NT2/D1 (cell line): Measurements from ENCODE around the gene PIGX.
"Not testable (repeated sequence)": the region's sequence is repeated elsewhere in the genome, so short reads cannot be mapped to it uniquely, and the experiment has no call there.

Experiments
- DNase-seq: peaks from one replicate; pipeline ENCODE4 v3.0.0-alpha.2; 2011; ENCODE audit warnings: low read depth, low spot score
- H3K27me3 ChIP-seq: 2 replicates; pipeline ENCODE4 v1.6.0; 2011; ENCODE audit warnings: mild to moderate bottlenecking; ENCODE audit not compliant: insufficient read length, insufficient read depth
- H3K36me3 ChIP-seq: 2 replicates; pipeline ENCODE4 v1.6.1; 2011; ENCODE audit warnings: mild to moderate bottlenecking, low read length, mixed read lengths; ENCODE audit not compliant: insufficient read depth, insufficient read length
- H3K4me1 ChIP-seq: 2 replicates; pipeline ENCODE4 v1.5.1; 2011; ENCODE audit not compliant: insufficient read depth, insufficient read length
- H3K4me3 ChIP-seq: 2 replicates; pipeline ENCODE4 v1.5.1; 2011; ENCODE audit warnings: low read depth; ENCODE audit not compliant: insufficient read length
- H3K9ac ChIP-seq: 2 replicates; pipeline ENCODE4 v1.6.0; 2011; ENCODE audit warnings: low read depth; ENCODE audit not compliant: insufficient read length
- H3K9me3 ChIP-seq: 2 replicates; pipeline ENCODE4 v1.5.1; 2011; ENCODE audit warnings: mild to moderate bottlenecking, low read length; ENCODE audit not compliant: insufficient read depth
- SUZ12 ChIP-seq: IDR thresholded peaks from 2 replicates; pipeline ENCODE4 v1.6.1; 2011; ENCODE audit not compliant: insufficient read length, insufficient read depth; ENCODE audit errors: extremely low read depth
- YY1 ChIP-seq: IDR thresholded peaks from 2 replicates; pipeline ENCODE4 v1.6.1; 2011; ENCODE audit not compliant: insufficient read length, insufficient read depth
- ZNF274 ChIP-seq: IDR thresholded peaks from 2 replicates; pipeline ENCODE4 v1.6.1; 2011; ENCODE audit warnings: mild to moderate bottlenecking, low read depth, low read length

PIGX gene

DNA sequence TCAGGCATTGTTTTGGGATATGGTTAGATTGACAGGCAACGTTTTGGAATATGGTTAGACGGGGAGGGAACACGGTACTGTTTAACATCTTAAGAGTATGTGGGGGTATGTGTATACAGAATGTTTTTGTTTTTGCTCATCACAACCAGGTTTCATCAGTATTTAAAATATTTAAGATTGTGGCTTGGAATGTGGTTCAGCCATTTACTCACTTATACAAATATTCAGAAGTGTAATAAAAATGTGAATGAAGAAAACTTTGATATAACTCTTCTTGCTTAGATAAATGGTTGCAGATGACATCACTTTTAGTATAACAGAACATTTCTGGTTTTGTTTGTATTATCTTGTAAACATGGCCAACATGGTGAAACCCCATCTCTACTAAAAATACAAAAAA lies 23.6 kb downstream of the PIGX start:
- DNase-seq: no peak
- TF ChIP-seq SUZ12 (no peak), ZNF274 (no peak), YY1 (no peak)

DNA sequence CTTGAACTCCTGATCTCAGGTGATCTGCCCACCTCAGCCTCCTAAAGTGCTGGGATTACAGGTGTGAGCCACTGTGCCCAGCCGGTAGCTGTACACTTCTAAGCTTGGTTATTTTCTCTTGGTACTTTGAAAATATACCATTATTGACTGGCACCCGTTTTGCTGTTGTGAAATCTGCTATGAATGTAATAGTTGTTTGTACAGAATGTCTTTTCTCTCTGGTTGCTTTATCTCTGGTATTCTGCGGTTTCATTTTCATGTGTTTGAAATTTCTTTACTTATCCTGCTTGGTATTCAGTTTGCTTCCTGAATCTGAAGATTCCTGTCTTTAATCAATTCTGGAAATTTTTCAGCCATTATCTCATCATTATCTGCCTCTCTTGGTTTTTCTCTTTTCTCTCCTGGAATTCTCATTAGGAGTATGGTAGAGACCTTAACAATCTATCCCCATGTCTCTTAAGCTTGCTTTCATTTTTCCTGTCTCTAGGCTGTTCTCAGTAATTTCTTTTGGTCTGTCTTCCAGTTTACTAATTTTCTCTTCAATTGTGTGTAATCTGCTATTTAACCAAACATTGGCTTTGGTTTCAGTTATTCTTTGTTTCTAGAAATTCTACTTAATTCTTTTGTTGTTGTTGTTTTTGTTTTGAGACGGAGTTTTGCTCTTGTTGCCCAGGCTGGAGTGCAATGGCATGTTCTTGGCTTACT lies 24.6 kb downstream of the PIGX start:
- H3K36me3 ChIP-seq: peaks cover 8% of the 10 kb centered on the region
- H3K4me3 ChIP-seq: no peak overlapping the region
- H3K4me1 ChIP-seq: no peaks in the 10 kb centered on the region
- TF ChIP-seq ZNF274 (no peak), YY1 (no peak), SUZ12 (no peak)
- DNase-seq: no peak
- H3K9me3 ChIP-seq: no peaks in the 10 kb centered on the region
- no peaks in the 10 kb centered on the region for H3K27me3 ChIP-seq
- H3K9ac ChIP-seq: no peak overlapping the region

More for the DNA sequence above, 23.6 kb downstream of the PIGX start:
- no peaks in the 10 kb centered on the region for H3K27me3 ChIP-seq
- H3K9ac ChIP-seq: no peak overlapping the region
- H3K36me3 ChIP-seq: peaks cover 8% of the 10 kb centered on the region
- no peaks in the 10 kb centered on the region for H3K9me3 ChIP-seq
- no peak overlapping the region for H3K4me3 ChIP-seq
- H3K4me1 ChIP-seq: no peaks in the 10 kb centered on the region

DNA sequence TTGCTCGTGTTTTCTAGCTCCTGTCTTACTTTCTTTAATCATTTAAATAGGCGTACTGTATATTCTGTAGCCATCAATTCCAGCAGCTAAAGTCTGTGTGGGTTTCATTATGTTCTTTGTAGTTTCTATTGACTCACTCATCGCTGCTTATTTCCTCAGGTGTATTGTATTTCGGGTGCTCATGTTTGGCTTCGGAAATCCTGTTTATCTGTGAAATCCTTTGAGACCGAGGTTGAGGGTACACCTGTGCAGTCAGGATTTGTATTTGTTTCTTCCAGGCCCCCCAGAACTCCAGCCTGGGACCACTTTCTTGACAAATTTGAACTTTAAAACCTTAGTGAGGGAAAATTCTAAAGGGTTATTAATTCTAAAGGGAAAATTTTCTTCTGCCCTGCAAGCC lies 25.5 kb downstream of the PIGX start:
- DNase-seq: no peak
- H3K4me3 ChIP-seq: no peak overlapping the region
- H3K36me3 ChIP-seq: peaks cover 6% of the 10 kb centered on the region
- no peaks in the 10 kb centered on the region for H3K4me1 ChIP-seq
- TF ChIP-seq YY1: no peak
- TF ChIP-seq SUZ12: no peak
- no peak for TF ChIP-seq ZNF274
- no peaks in the 10 kb centered on the region for H3K27me3 ChIP-seq
- H3K9me3 ChIP-seq: no peaks in the 10 kb centered on the region
- H3K9ac ChIP-seq: no peak overlapping the region

GRCh38 chr3:196739671-196740480 lies 27.7 kb downstream of the PIGX start, which contains the start of gene PAK2:
TSS of gene PAK2 (plus strand) at chr3:196739857. CDS start at chr3:196782647, 42,790 bp downstream.
- TF ChIP-seq ZNF274: no peak
- no peak for TF ChIP-seq SUZ12
- TF ChIP-seq YY1: peak; percentile 47
- Histone ChIP-seq H3K4me1 (no peaks in the 10 kb centered on the region), H3K4me3 (peak within 1 kb of the TSS; percentile 95), H3K36me3 (no peaks in the 10 kb centered on the region), H3K9ac (peak within 1 kb of the TSS; percentile 98), H3K9me3 (no peaks in the 10 kb centered on the region), H3K27me3 (no peaks in the 10 kb centered on the region)
- peak; percentile 78 for DNase-seq

- peaks cover 3% of the 10 kb centered on the region for H3K36me3 ChIP-seq
- no peaks in the 10 kb centered on the region for H3K9me3 ChIP-seq
- no peaks in the 10 kb centered on the region for H3K4me1 ChIP-seq
- H3K27me3 ChIP-seq: no peaks in the 10 kb centered on the region
- TF ChIP-seq SUZ12 (no peak), ZNF274 (no peak), YY1 (no peak)
- DNase-seq: peak; percentile 27
- H3K4me3 ChIP-seq: peak overlapping the region; percentile 95
- H3K9ac ChIP-seq: peak overlapping the region; percentile 98
Observed at GRCh38 chr3:196740481-196741248, 28.5 kb downstream of the PIGX start.

DNA sequence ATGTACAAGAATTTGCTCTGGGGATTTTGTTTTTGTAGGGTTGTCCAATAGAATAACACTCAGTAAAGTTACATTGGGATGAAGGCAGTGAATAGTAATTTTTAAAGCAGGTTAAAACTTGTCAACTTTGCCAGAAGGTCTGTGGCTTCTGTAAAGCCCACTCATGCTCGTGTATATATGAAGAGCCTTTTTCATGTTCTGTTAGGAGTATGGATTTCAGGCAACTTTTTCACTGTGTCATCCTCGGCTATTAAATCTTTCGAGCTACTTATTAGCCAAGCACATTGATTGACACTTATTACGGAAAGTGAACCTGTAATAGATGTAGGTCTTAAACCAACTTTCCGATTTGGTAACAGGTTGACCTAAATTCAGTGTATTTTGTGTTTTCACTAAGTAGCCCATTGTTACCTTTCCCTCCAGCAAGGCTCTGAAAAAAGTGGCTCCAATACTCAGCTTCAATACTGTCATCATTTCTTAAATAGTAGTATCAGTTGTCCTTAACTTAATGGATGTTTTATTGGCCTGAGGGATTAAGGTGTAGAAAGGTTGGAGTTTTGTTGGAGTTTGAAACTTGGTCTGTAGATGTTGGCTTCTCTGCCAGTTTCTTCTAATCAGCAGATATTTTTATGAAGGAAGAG lies 29.2 kb downstream of the PIGX start:
- H3K4me1 ChIP-seq: no peaks in the 10 kb centered on the region
- H3K9me3 ChIP-seq: no peaks in the 10 kb centered on the region
- peak overlapping the region; percentile 95 for H3K4me3 ChIP-seq
- H3K9ac ChIP-seq: peak overlapping the region; percentile 98
- no peaks in the 10 kb centered on the region for H3K27me3 ChIP-seq
- H3K36me3 ChIP-seq: peaks cover 9% of the 10 kb centered on the region
- DNase-seq: no peak
- TF ChIP-seq YY1: no peak
- TF ChIP-seq ZNF274: no peak
- TF ChIP-seq SUZ12: no peak

GRCh38 chr3:196743569-196743968 lies 31.4 kb downstream of the PIGX start:
- not testable (repeated sequence) for H3K9me3 ChIP-seq, H3K4me3 ChIP-seq, H3K9ac ChIP-seq, H3K27me3 ChIP-seq, DNase-seq, H3K4me1 ChIP-seq
- peaks cover 15% of the 10 kb centered on the region for H3K36me3 ChIP-seq
